Effector memory CD8-positive, alpha-beta T cell (primary cell): Measurements from ENCODE around the gene DNAJC5G.

Experiments
- ATAC-seq: fragments of 150-1000 bp; cut with Tn5 transposase; replicated peaks from 2 replicates; pipeline ENCODE4 v1.10.0; 2021; ENCODE audit warnings: mild to moderate bottlenecking, moderate library complexity
- DNase-seq, 3 experiments: peaks; one replicate each; pipeline ENCODE4 v3.0.0; 2021
- H3K27ac Mint-ChIP-seq, 2 donors: one replicate each; pipeline ENCODE4 v1.8.0; 2022; ENCODE audit warnings: mild to moderate bottlenecking in 2 of 2, mixed read lengths in 2 of 2, moderate library complexity in 2 of 2
- H3K27me3 Mint-ChIP-seq, 2 donors: one replicate each; pipeline ENCODE4 v1.8.0; 2022; ENCODE audit warnings: mixed read lengths in 2 of 2
- H3K36me3 Mint-ChIP-seq: one replicate; pipeline ENCODE4 v1.8.0; 2022; ENCODE audit warnings: mild to moderate bottlenecking, moderate library complexity, mixed read lengths; ENCODE audit not compliant: insufficient read depth
- H3K4me1 Mint-ChIP-seq, 2 donors: one replicate each; pipeline ENCODE4 v1.8.0; 2022; ENCODE audit warnings: low read depth in 2 of 2, mixed read lengths in 2 of 2
- H3K4me3 Mint-ChIP-seq, 2 donors: one replicate each; pipeline ENCODE4 v1.8.0; 2022; ENCODE audit warnings: mild to moderate bottlenecking in 2 of 2, mixed read lengths in 2 of 2, moderate library complexity in 2 of 2
- H3K9me3 Mint-ChIP-seq, 2 donors: one replicate each; pipeline ENCODE4 v1.8.0; 2022; ENCODE audit warnings: mixed read lengths in 2 of 2
- total RNA-seq, 9 experiments: gene quantifications; one replicate each; lab custom pipeline; 2026; lab: John Stamatoyannopoulos, UW

Gene DNAJC5G
- 0 to 0.12 (median 0) reads per million in 9 experiments for total RNA-seq

- DNase-seq (no peak), ATAC-seq (no peak)
- H3K4me1 Mint-ChIP-seq = no peaks in the 10 kb centered on the region
- no peak within 1 kb of the TSS for H3K4me3 Mint-ChIP-seq
- no peaks in the 10 kb centered on the region for H3K9me3 Mint-ChIP-seq
- H3K27ac Mint-ChIP-seq = no peak within 1 kb of the TSS
- H3K27me3 Mint-ChIP-seq = peaks cover 38 to 65% of the 10 kb centered on the region in 2 donors
- no peaks in the 10 kb centered on the region for H3K36me3 Mint-ChIP-seq
These were observed at the start of gene DNAJC5G for GRCh38 chr2:27275211-27276150. DNAJC5G (plus strand) TSS chr2:27275433; CDS start chr2:27276729, 1,296 bp downstream.

GRCh38 chr2:27225526-27225925 is 49.7 kb upstream of the DNAJC5G start:
- Mint-ChIP-seq H3K4me1 (no peaks in the 10 kb centered on the region), H3K9me3 (no peaks in the 10 kb centered on the region), H3K36me3 (peaks cover 82% of the 10 kb centered on the region)

DNA sequence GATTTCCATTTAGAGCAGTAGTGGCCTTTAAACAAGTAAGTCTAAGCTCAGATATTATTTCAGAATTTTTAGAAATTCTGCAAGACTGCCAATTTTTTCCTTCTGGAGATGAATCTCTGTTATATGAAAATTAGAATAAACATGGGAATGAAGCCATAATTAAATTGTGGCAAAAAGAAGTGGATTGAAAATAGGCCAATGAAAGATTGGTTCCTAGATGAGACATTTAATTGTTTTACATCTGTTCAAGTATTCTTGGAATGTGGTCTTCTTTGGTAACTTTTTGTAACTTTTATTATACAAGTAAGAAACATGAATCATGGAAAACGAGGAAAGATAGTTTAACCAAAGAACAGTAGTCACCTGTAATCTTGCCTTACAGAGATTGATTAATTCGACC is 47.7 kb upstream of the DNAJC5G start:
- H3K27me3 Mint-ChIP-seq = no peaks in the 10 kb centered on the region
- ATAC-seq (no peak), DNase-seq (no peak)
- H3K27ac Mint-ChIP-seq = no peak overlapping the region
- H3K4me3 Mint-ChIP-seq = no peak overlapping the region
- H3K4me1 Mint-ChIP-seq = no peaks in the 10 kb centered on the region
- H3K9me3 Mint-ChIP-seq = no peaks in the 10 kb centered on the region
- peaks cover 78% of the 10 kb centered on the region for H3K36me3 Mint-ChIP-seq

More at GRCh38 chr2:27225526-27225925, 49.7 kb upstream of the DNAJC5G start:
- H3K27me3 Mint-ChIP-seq = no peaks in the 10 kb centered on the region
- H3K4me3 Mint-ChIP-seq = no peak overlapping the region
- DNase-seq = no peak
- no peak overlapping the region for H3K27ac Mint-ChIP-seq
- ATAC-seq = no peak

DNA sequence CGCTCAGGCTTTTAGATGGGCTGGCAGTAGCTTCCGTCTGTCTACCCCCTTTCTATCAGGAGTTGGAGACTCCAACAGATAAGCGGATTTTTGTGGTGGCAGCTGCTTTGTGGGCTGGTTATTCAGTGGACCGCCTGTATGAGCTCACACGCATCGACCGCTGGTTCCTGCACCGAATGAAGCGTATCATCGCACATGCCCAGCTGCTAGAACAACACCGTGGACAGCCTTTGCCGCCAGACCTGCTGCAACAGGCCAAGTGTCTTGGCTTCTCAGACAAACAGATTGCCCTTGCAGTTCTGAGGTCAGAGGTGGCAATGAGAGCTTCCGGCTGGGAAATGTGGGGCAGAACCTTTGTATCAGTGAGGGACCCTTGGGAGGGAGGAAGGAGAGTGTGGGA is 43.3 kb upstream of the DNAJC5G start:
- Mint-ChIP-seq H3K9me3 (no peaks in the 10 kb centered on the region), H3K4me1 (no peaks in the 10 kb centered on the region), H3K27ac (no peak overlapping the region), H3K27me3 (no peaks in the 10 kb centered on the region), H3K4me3 (no peak overlapping the region), H3K36me3 (peaks cover 72% of the 10 kb centered on the region)
- ATAC-seq = no peak
- DNase-seq = no peak

GRCh38 chr2:27233341-27233740 is 41.9 kb upstream of the DNAJC5G start:
- DNase-seq (no peak), ATAC-seq (no peak)
- H3K4me3 Mint-ChIP-seq = no peak overlapping the region
- H3K27me3 Mint-ChIP-seq = no peaks in the 10 kb centered on the region
- peaks cover 68% of the 10 kb centered on the region for H3K36me3 Mint-ChIP-seq
- no peaks in the 10 kb centered on the region for H3K9me3 Mint-ChIP-seq
- peak overlapping the region; percentile 5 to 53 for H3K27ac Mint-ChIP-seq
- no peaks in the 10 kb centered on the region for H3K4me1 Mint-ChIP-seq

- H3K4me3 Mint-ChIP-seq = no peak overlapping the region
- H3K27ac Mint-ChIP-seq = peak overlapping the region in 1 of 2 donors; percentile 62
- no peak for ATAC-seq
- no peak for DNase-seq
- peaks cover 0 to 3% of the 10 kb centered on the region in 2 donors for H3K4me1 Mint-ChIP-seq
- no peaks in the 10 kb centered on the region for H3K9me3 Mint-ChIP-seq
- H3K36me3 Mint-ChIP-seq = peaks cover 58% of the 10 kb centered on the region
- no peaks in the 10 kb centered on the region for H3K27me3 Mint-ChIP-seq
These were observed 39.1 kb upstream of the DNAJC5G start for GRCh38 chr2:27236136-27236535.

- H3K27me3 Mint-ChIP-seq = no peaks in the 10 kb centered on the region
- H3K27ac Mint-ChIP-seq = peak overlapping the region in 1 of 2 donors; percentile 62
- no peak overlapping the region for H3K4me3 Mint-ChIP-seq
- ATAC-seq (no peak), DNase-seq (no peak)
- H3K4me1 Mint-ChIP-seq = peaks cover 0 to 3% of the 10 kb centered on the region in 2 donors
- H3K9me3 Mint-ChIP-seq = no peaks in the 10 kb centered on the region
- peaks cover 58% of the 10 kb centered on the region for H3K36me3 Mint-ChIP-seq
These were observed 38.6 kb upstream of the DNAJC5G start for GRCh38 chr2:27236626-27237025.

GRCh38 chr2:27237341-27237945 is 37.8 kb upstream of the DNAJC5G start:
- peaks cover 0 to 9% of the 10 kb centered on the region in 2 donors for H3K4me1 Mint-ChIP-seq
- no peaks in the 10 kb centered on the region for H3K9me3 Mint-ChIP-seq
- ATAC-seq (no peak), DNase-seq (no peak)
- H3K36me3 Mint-ChIP-seq = peaks cover 54% of the 10 kb centered on the region
- H3K4me3 Mint-ChIP-seq = no peak overlapping the region
- H3K27ac Mint-ChIP-seq = no peak overlapping the region
- no peaks in the 10 kb centered on the region for H3K27me3 Mint-ChIP-seq

- Mint-ChIP-seq H3K9me3 (no peaks in the 10 kb centered on the region), H3K4me3 (no peak overlapping the region), H3K27me3 (no peaks in the 10 kb centered on the region), H3K4me1 (peaks cover 0 to 9% of the 10 kb centered on the region in 2 donors), H3K36me3 (peaks cover 51% of the 10 kb centered on the region), H3K27ac (peak overlapping the region; percentile 15 to 38)
- DNase-seq (no peak), ATAC-seq (no peak)
These were observed 36.3 kb upstream of the DNAJC5G start for GRCh38 chr2:27238976-27239375.

DNA sequence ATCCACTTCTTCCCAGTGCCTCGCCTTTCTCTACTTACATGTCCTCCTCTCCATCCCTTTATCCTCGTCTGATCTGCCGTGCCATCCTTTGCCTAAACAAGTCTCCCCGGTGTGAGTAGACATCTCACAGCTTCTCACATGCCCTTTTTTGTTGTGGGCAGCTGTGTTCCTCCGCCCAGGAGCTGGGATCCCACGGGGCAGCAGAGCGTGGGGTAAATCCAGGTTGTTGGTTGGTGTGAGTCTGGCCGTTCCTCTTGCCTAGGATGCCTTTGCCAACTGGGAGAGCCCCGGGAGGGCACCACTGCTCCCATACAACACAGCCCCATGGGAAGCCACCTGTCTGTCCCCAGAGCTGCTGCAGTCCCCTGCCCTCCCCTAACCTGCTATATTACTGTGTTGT is 34.8 kb upstream of the DNAJC5G start:
- no peaks in the 10 kb centered on the region for H3K9me3 Mint-ChIP-seq
- DNase-seq = no peak
- no peak overlapping the region for H3K4me3 Mint-ChIP-seq
- H3K36me3 Mint-ChIP-seq = peaks cover 45% of the 10 kb centered on the region
- H3K27me3 Mint-ChIP-seq = no peaks in the 10 kb centered on the region
- ATAC-seq = no peak
- no peak overlapping the region for H3K27ac Mint-ChIP-seq
- H3K4me1 Mint-ChIP-seq = peaks cover 0 to 9% of the 10 kb centered on the region in 2 donors

- Mint-ChIP-seq H3K27ac (peak overlapping the region; percentile 16 to 69), H3K9me3 (no peaks in the 10 kb centered on the region), H3K4me1 (peaks cover 0 to 9% of the 10 kb centered on the region in 2 donors), H3K4me3 (no peak overlapping the region), H3K27me3 (no peaks in the 10 kb centered on the region), H3K36me3 (peaks cover 32% of the 10 kb centered on the region)
- no peak for DNase-seq
- no peak for ATAC-seq
These were observed 33.2 kb upstream of the DNAJC5G start for GRCh38 chr2:27241761-27242613.

DNA sequence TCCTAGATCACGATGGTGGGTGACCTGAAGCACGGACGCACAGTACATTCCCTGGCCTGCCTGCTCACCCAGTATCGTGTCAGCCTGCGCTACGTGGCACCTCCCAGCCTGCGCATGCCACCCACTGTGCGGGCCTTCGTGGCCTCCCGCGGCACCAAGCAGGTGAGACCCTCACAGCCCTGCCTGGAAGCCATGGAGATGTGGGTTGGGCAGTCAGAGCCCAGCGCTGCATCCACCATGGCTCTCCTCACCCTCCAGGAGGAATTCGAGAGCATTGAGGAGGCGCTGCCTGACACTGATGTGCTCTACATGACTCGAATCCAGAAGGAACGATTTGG is 32.6 kb upstream of the DNAJC5G start:
- Mint-ChIP-seq H3K9me3 (no peaks in the 10 kb centered on the region), H3K4me1 (peaks cover 0 to 9% of the 10 kb centered on the region in 2 donors), H3K27me3 (no peaks in the 10 kb centered on the region), H3K36me3 (peaks cover 28% of the 10 kb centered on the region), H3K4me3 (no peak overlapping the region), H3K27ac (peak overlapping the region in 1 of 2 donors; percentile 69)
- ATAC-seq (no peak), DNase-seq (no peak)
